HCT116 (cell line): ENCODE measurements around the gene MST1R. TPM values are rescaled to one million over a fixed set of nuclear protein-coding genes. Genes with fewer than 3 reads are reported as not detected.

Experiments used
- ATAC-seq: fragments of 200-7000 bp; cut with Tn5 transposase; 2 replicates; pipeline ENCODE4 v1.9.1; 2020; ENCODE audit warnings: mild to moderate bottlenecking, moderate library complexity
- BruUV-seq: library from RNA; stranded (reverse); fragments of 400-500 nt; replicated peaks from 2 replicates; lab custom pipeline; 2021; lab: Mats Ljungman, UMichigan
- CTCF ChIA-PET: fragments of 300-600 bp; sonication (Branson Sonifier 250); formaldehyde crosslinking; loops from one replicate; lab custom pipeline; 2021; ENCODE audit warnings: antibody characterized with exemption; lab: Charles Lee
- POLR2A ChIA-PET: fragments of 300-600, 350-600 bp; sonication (Branson Sonifier 250); formaldehyde crosslinking; loops from one replicate; lab custom pipeline; 2021; ENCODE audit warnings: antibody characterized with exemption; lab: Charles Lee
- RAD21 ChIA-PET, 2 experiments: fragments of 300-600 bp; sonication (Branson Sonifier 250); formaldehyde crosslinking; loops; one replicate each; lab custom pipeline; 2023; ENCODE audit warnings: low total read pairs in 2 of 2; ENCODE audit not compliant: uncharacterized antibody in 2 of 2, unreplicated experiment in 2 of 2, low non-redundant PET in 1 of 2; lab: Charles Lee
- DNase-seq: peaks from one replicate; pipeline ENCODE4 v3.0.0-alpha.2; 2010; ENCODE audit warnings: low read depth, low spot score
- H2AFZ ChIP-seq: fragments of 200-600 bp; shearing (Covaris generic), sonication (generic); 2 replicates; pipeline ENCODE4 v1.6.1; 2017; ENCODE audit warnings: low read depth, mixed run types, mixed read lengths, antibody characterized with exemption, low read length; ENCODE audit not compliant: poor library complexity, severe bottlenecking
- H3K27ac ChIP-seq: 2 replicates; pipeline ENCODE4 v1.5.1; 2012; ENCODE audit warnings: low read depth, low read length
- H3K27me3 ChIP-seq: fragments of 200-600 bp; sonication (generic); 2 replicates; pipeline ENCODE4 v1.6.1; 2016; ENCODE audit warnings: mixed run types, low read length, mixed read lengths; ENCODE audit not compliant: insufficient read depth
- H3K36me3 ChIP-seq, 2 experiments: fragments of 200-500 bp in 1 of 2; fragments of 200-600 bp in 1 of 2; sonication (Bioruptor generic) in 1 of 2; sonication (generic) in 1 of 2; 2 replicates each; pipeline versions ENCODE4 v1.5.1 to v1.6.1; 2014 to 2016; ENCODE audit warnings: low read length in 2 of 2, inconsistent platforms in 1 of 2, mixed read lengths in 1 of 2, mixed run types in 1 of 2; ENCODE audit not compliant: insufficient read depth in 2 of 2, control insufficient read depth in 1 of 2
- H3K4me1 ChIP-seq, 2 experiments: fragments of 200-600 bp in 1 of 2; sonication (generic) in 1 of 2; 2 replicates each; pipeline versions ENCODE4 v1.5.1 to v1.6.1; 2012 to 2017; ENCODE audit warnings: low read length in 2 of 2, inconsistent platforms in 1 of 2, mild to moderate bottlenecking in 1 of 2, mixed read lengths in 1 of 2, mixed run types in 1 of 2, moderate library complexity in 1 of 2; ENCODE audit not compliant: insufficient read depth in 2 of 2, control insufficient read depth in 1 of 2
- H3K4me2 ChIP-seq: fragments of 200-600 bp; sonication (generic); 2 replicates; pipeline ENCODE4 v1.6.1; 2017; ENCODE audit warnings: mixed run types, low read length, mixed read lengths
- H3K4me3 ChIP-seq, 2 experiments: fragments of 200-600 bp in 1 of 2; sonication (generic) in 1 of 2; replicated peaks in 1 of 2; 2 replicates each; pipeline ENCODE4 v1.5.1; 2011 to 2016; ENCODE audit warnings: low read length in 2 of 2, control low read depth in 1 of 2, low read depth in 1 of 2, mild to moderate bottlenecking in 1 of 2, mixed read lengths in 1 of 2, mixed run types in 1 of 2
- H3K79me2 ChIP-seq: fragments of 200-600 bp; sonication (generic); 2 replicates; pipeline ENCODE4 v1.6.1; 2017; ENCODE audit warnings: mild to moderate bottlenecking, mixed run types, low read length, moderate library complexity, mixed read lengths; ENCODE audit not compliant: insufficient read depth
- H3K9ac ChIP-seq: fragments of 200-600 bp; sonication (generic); 2 replicates; pipeline ENCODE4 v1.6.1; 2016; ENCODE audit warnings: low read length, mixed read lengths
- H3K9me2 ChIP-seq: fragments of 200-600 bp; sonication (generic), shearing (Covaris generic); 2 replicates; pipeline ENCODE4 v1.6.1; 2017; ENCODE audit warnings: mixed run types, mild to moderate bottlenecking, moderate library complexity; ENCODE audit not compliant: insufficient read depth
- H3K9me3 ChIP-seq, 2 experiments: fragments of 200-500 bp in 1 of 2; fragments of 200-600 bp in 1 of 2; sonication (Bioruptor generic) in 1 of 2; sonication (generic) in 1 of 2; 2 replicates each; pipeline ENCODE4 v1.6.1; 2014 to 2017; ENCODE audit warnings: low read length in 2 of 2, mixed read lengths in 2 of 2, inconsistent platforms in 1 of 2, low read depth in 1 of 2, mild to moderate bottlenecking in 1 of 2, mixed run types in 1 of 2, moderate library complexity in 1 of 2; ENCODE audit not compliant: control insufficient read depth in 1 of 2, insufficient read depth in 1 of 2
- H4K20me1 ChIP-seq: fragments of 200-600 bp; sonication (generic), shearing (Covaris generic); 2 replicates; pipeline ENCODE4 v1.6.1; 2017; ENCODE audit warnings: mixed run types, mild to moderate bottlenecking, moderate library complexity; ENCODE audit not compliant: insufficient read depth
- CBX3 ChIP-seq: IDR thresholded peaks from 2 replicates; pipeline ENCODE4 v1.6.1; 2012; ENCODE audit warnings: low read depth
- EGR1 ChIP-seq: IDR thresholded peaks from 2 replicates; pipeline ENCODE4 v1.6.1; 2012; ENCODE audit warnings: low read depth
- ELF1 ChIP-seq: IDR thresholded peaks from 2 replicates; pipeline ENCODE4 v1.6.1; 2012; ENCODE audit warnings: low read depth, borderline replicate concordance
- EZH2 ChIP-seq: fragments of 200-600 bp; sonication (generic); IDR thresholded peaks from 2 replicates; pipeline ENCODE4 v1.6.1; 2017; ENCODE audit warnings: antibody characterized with exemption, mixed run types
- EZH2phosphoT487 ChIP-seq: fragments of 200-600 bp; IDR thresholded peaks from 2 replicates; pipeline ENCODE4 v1.6.1; 2018; ENCODE audit warnings: antibody characterized with exemption, borderline replicate concordance
- FOSL1 ChIP-seq: IDR thresholded peaks from 2 replicates; pipeline ENCODE4 v1.6.1; 2012; ENCODE audit warnings: low read depth
- JUND ChIP-seq: IDR thresholded peaks from 2 replicates; pipeline ENCODE4 v1.6.1; 2012
- POLR2A ChIP-seq: IDR thresholded peaks from 2 replicates; pipeline ENCODE4 v1.7.0; 2011; ENCODE audit warnings: borderline replicate concordance; ENCODE audit not compliant: insufficient read depth, insufficient read length; ENCODE audit errors: extremely low read depth
- POLR2AphosphoS5 ChIP-seq: IDR thresholded peaks from 2 replicates; pipeline ENCODE4 v1.6.1; 2011; ENCODE audit warnings: mild to moderate bottlenecking, low read depth, low read length, moderate library complexity
- RAD21 ChIP-seq: IDR thresholded peaks from 2 replicates; pipeline ENCODE4 v1.6.1; 2012; ENCODE audit warnings: low read depth, mild to moderate bottlenecking
- SIN3A ChIP-seq: IDR thresholded peaks from 2 replicates; pipeline ENCODE4 v1.6.1; 2012; ENCODE audit warnings: low read depth
- SP1 ChIP-seq: IDR thresholded peaks from 2 replicates; pipeline ENCODE4 v1.6.1; 2012; ENCODE audit warnings: low read depth
- SRF ChIP-seq: IDR thresholded peaks from 2 replicates; pipeline ENCODE4 v1.6.1; 2012; ENCODE audit warnings: low read depth
- TCF7L2 ChIP-seq: IDR thresholded peaks from 2 replicates; pipeline ENCODE4 v1.7.0; 2011; ENCODE audit warnings: borderline replicate concordance, inconsistent platforms; ENCODE audit not compliant: insufficient read depth, insufficient read length; ENCODE audit errors: extremely low read depth
- YY1 ChIP-seq: IDR thresholded peaks from 2 replicates; pipeline ENCODE4 v1.6.1; 2011; ENCODE audit warnings: low read length, low read depth, moderate library complexity, mild to moderate bottlenecking; ENCODE audit not compliant: insufficient replicate concordance; ENCODE audit errors: extremely low read depth
- ZNF274 ChIP-seq: fragments of 200-500 bp; sonication (Bioruptor generic); IDR thresholded peaks from 2 replicates; pipeline ENCODE4 v1.6.1; 2014; ENCODE audit warnings: mild to moderate bottlenecking, low read depth, low read length, inconsistent platforms
- intact Hi-C: fragments of 100-400 bp; cut with micrococcal nuclease; formaldehyde crosslinking; loops from 2 replicates; pipeline ENCODE4 v1.10.0; 2022
- total RNA-seq: library from RNA; stranded (reverse); gene quantifications from one replicate; pipeline ENCODE4 v1.2.1, GENCODE V29; 2021; ENCODE audit not compliant: unreplicated experiment
- TF ChIP-seq, protein P1 (sequence below), 3 experiments: fragments of 200-600 bp in 1 of 3; sonication (generic) in 1 of 3; IDR thresholded peaks in 2 of 3; conservative IDR thresholded peaks in 1 of 3; 2 replicates each; pipeline ENCODE4 v1.5.1; 2012 to 2017; ENCODE audit warnings: low read depth in 2 of 3, low read length in 2 of 3, antibody characterized with exemption in 1 of 3, borderline replicate concordance in 1 of 3, control low read depth in 1 of 3, mild to moderate bottlenecking in 1 of 3, mixed read lengths in 1 of 3, mixed run types in 1 of 3, moderate library complexity in 1 of 3; ENCODE audit not compliant: insufficient read depth in 1 of 3
- TF ChIP-seq, protein P2 (sequence below): IDR thresholded peaks from 2 replicates; pipeline ENCODE4 v1.6.1; 2011; ENCODE audit warnings: mild to moderate bottlenecking, low read length, moderate library complexity; ENCODE audit not compliant: insufficient replicate concordance; ENCODE audit errors: extremely low read depth
- TF ChIP-seq, protein P3 (sequence below): IDR thresholded peaks from 2 replicates; pipeline ENCODE4 v1.6.1; 2012

Gene MST1R
- total RNA-seq, 1 experiment from 2014 or later: 113 TPM

DNA sequence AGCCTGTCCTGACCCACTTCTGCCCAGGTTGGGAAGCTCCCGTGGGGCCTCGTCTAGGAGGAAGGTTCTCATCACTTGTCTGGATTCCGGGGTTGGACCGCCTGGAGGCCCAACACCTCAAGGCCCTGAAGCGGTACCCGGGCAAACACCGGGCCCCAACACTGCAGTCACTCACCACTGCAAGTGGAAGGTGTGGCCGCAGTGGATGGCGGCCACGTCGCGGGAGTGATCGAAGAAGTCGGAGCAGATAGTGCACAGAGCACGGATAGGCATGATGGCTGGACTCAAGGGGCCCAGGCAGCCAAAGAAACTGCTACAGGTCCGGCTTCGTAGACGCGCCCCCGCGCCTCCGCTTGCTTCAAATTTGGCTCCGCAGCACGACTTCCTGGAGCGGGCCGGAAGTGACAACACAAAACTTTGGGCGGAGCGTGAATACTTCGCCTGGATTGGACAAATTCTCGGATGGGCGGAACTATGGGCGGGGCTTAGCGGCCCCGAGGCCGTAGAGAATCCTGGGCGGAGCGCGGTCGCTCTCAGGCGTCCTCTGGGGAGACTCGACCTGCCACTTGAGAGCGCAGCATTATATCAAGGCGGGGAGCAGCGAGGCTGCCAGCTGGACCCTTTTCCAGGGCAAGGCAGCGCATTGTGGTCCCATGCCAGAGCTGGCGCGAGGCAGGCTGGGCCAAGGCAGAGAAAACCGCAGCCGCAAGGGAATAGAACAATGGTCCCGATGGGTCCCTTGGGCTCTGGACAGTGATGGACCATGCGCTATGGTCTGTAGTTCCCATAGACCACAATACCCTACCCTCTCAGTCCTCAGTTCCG, 47.3 kb downstream of the MST1R start, which contains the start of gene TRAIP:
TSS of gene TRAIP (minus strand) at position 384 of the 825 bp plus-strand sequence. CDS start at position 273, 111 bp downstream.
- peak; percentile 98 for ATAC-seq
- Histone ChIP-seq H3K9me3 (no peaks in the 10 kb centered on the region), H2AFZ (no peak within 1 kb of the TSS), H3K4me1 (peaks cover 7 to 12% of the 10 kb centered on the region in 2 experiments; a peak in 3 of 4 replicates), H3K27ac (peak within 1 kb of the TSS; percentile 46), H3K36me3 (no peaks in the 10 kb centered on the region), H3K9ac (peak within 1 kb of the TSS; percentile 75), H3K9me2 (no peaks in the 10 kb centered on the region), H3K4me3 (peak within 1 kb of the TSS; percentile 68 to 81), H3K79me2 (peaks cover 33% of the 10 kb centered on the region), H3K27me3 (no peaks in the 10 kb centered on the region), H4K20me1 (no peaks in the 10 kb centered on the region), H3K4me2 (peak within 1 kb of the TSS; percentile 89)
- CTCF ChIA-PET: no interaction called here
- TSS peak; percentile 71 for BruUV-seq
- RAD21 ChIA-PET: no interaction called here
- intact Hi-C loops: no loop called here
- POLR2A ChIA-PET: no interaction called here
- DNase-seq: peak; percentile 88
- TF ChIP-seq EZH2 (no peak), POLR2A (peak; percentile 72), ZNF274 (no peak), ELF1 (no peak; the same call in 1 of the 2 replicates), POLR2AphosphoS5 (peak; percentile 84), SIN3A (peak; percentile 89), EZH2phosphoT487 (no peak), YY1 (no peak), CBX3 (no peak), TCF7L2 (no peak), SP1 (peak; percentile 84), EGR1 (peak; percentile 87), RAD21 (no peak), SRF (no peak; the same call in 1 of the 2 replicates), FOSL1 (no peak), JUND (no peak)
- TF ChIP-seq, protein P1, sequence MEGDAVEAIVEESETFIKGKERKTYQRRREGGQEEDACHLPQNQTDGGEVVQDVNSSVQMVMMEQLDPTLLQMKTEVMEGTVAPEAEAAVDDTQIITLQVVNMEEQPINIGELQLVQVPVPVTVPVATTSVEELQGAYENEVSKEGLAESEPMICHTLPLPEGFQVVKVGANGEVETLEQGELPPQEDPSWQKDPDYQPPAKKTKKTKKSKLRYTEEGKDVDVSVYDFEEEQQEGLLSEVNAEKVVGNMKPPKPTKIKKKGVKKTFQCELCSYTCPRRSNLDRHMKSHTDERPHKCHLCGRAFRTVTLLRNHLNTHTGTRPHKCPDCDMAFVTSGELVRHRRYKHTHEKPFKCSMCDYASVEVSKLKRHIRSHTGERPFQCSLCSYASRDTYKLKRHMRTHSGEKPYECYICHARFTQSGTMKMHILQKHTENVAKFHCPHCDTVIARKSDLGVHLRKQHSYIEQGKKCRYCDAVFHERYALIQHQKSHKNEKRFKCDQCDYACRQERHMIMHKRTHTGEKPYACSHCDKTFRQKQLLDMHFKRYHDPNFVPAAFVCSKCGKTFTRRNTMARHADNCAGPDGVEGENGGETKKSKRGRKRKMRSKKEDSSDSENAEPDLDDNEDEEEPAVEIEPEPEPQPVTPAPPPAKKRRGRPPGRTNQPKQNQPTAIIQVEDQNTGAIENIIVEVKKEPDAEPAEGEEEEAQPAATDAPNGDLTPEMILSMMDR (IDR thresholded peaks at IDR 0.05 in 2 of 3, conservative IDR thresholded peaks at IDR 0.05 in 1 of 3; ENCODE audit: borderline replicate concordance in 1 of 3, insufficient read depth in 1 of 3, low read depth in 2 of 3, low read length in 2 of 3): no peak
- TF ChIP-seq, protein P2, sequence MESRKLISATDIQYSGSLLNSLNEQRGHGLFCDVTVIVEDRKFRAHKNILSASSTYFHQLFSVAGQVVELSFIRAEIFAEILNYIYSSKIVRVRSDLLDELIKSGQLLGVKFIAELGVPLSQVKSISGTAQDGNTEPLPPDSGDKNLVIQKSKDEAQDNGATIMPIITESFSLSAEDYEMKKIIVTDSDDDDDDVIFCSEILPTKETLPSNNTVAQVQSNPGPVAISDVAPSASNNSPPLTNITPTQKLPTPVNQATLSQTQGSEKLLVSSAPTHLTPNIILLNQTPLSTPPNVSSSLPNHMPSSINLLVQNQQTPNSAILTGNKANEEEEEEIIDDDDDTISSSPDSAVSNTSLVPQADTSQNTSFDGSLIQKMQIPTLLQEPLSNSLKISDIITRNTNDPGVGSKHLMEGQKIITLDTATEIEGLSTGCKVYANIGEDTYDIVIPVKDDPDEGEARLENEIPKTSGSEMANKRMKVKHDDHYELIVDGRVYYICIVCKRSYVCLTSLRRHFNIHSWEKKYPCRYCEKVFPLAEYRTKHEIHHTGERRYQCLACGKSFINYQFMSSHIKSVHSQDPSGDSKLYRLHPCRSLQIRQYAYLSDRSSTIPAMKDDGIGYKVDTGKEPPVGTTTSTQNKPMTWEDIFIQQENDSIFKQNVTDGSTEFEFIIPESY: no peak
- TF ChIP-seq, protein P3, sequence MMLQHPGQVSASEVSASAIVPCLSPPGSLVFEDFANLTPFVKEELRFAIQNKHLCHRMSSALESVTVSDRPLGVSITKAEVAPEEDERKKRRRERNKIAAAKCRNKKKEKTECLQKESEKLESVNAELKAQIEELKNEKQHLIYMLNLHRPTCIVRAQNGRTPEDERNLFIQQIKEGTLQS: no peak
